Measurements from ENCODE around the gene TCEA2.

DNA sequence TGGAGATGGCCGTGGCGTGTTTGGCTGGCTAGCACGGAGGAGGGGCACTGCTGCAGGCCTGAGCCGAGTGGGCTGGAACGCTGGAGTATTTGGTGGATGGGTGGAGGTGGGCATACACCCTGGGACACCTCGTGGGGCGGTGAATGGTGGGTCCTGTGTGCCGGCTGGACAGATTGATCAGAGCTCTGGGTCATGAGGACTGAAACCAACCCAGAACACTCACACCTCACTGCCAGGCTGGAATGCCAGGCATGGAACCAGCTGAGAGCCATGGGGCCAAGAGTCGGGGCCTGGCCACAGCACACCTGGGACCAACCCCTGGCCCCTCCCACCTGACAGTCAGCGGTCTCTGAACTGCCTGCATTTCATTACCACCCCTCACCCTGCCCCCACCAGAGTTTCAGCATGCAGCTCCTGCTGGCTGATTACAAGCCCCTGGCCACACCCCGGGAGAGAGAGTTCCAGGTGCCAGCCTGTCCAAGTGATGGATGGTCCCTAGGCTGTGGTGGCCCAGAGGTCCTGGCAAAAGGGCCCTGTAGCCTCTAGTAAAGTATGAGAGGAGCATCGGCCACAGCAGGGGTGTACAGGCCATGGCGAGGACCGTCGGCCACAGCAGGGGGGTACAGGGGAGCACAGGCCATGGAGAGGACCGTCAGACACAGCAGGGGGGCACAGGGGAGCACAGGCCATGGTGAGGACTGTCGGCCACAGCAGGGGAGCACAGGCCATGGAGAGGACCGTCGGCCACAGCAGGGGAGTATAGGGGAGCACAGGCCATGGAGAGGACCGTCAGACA is 41.1 kb downstream of the TCEA2 start:
- TF ChIP-seq POLR2A (IDR thresholded peaks at IDR 0.05) (no peak), EP300 (IDR thresholded peaks at IDR 0.05) (no peak)
- TF ChIP-seq, protein P1, sequence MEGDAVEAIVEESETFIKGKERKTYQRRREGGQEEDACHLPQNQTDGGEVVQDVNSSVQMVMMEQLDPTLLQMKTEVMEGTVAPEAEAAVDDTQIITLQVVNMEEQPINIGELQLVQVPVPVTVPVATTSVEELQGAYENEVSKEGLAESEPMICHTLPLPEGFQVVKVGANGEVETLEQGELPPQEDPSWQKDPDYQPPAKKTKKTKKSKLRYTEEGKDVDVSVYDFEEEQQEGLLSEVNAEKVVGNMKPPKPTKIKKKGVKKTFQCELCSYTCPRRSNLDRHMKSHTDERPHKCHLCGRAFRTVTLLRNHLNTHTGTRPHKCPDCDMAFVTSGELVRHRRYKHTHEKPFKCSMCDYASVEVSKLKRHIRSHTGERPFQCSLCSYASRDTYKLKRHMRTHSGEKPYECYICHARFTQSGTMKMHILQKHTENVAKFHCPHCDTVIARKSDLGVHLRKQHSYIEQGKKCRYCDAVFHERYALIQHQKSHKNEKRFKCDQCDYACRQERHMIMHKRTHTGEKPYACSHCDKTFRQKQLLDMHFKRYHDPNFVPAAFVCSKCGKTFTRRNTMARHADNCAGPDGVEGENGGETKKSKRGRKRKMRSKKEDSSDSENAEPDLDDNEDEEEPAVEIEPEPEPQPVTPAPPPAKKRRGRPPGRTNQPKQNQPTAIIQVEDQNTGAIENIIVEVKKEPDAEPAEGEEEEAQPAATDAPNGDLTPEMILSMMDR (IDR thresholded peaks at IDR 0.05) = no peak

Data from gastroesophageal sphincter (tissue), 3 donors.